Peyer's patch (tissue), 4 donors: Measurements from ENCODE around the gene LIMCH1.

ENCODE experiments used
- CTCF ChIP-seq, 6 experiments: fragments of 450-650 bp in 4 of 6; fragments of 200-600 bp in 2 of 6; sonication (generic) in 1 of 6; IDR thresholded peaks; one replicate each; pipeline ENCODE4 v1.5.1; 2017 to 2019; ENCODE audit warnings: antibody characterized with exemption in 6 of 6, mild to moderate bottlenecking in 3 of 6, moderate library complexity in 1 of 6
- POLR2A ChIP-seq, 2 donors: fragments of 450-650 bp; IDR thresholded peaks; one replicate each; pipeline ENCODE4 v1.5.1; 2017; ENCODE audit warnings: antibody characterized with exemption in 2 of 2, mild to moderate bottlenecking in 2 of 2, moderate library complexity in 2 of 2

GRCh38 chr4:41510179-41510578 is 27.8 kb upstream of the LIMCH1 start:
- no peak for TF ChIP-seq POLR2A (IDR thresholded peaks at IDR 0.05)
- TF ChIP-seq CTCF (IDR thresholded peaks at IDR 0.05): no peak
